Measurements from ENCODE around the gene CDH20.

GRCh38 chr18:61471541-61471940, 138.3 kb downstream of the CDH20 start:
- TF ChIP-seq, protein P1, sequence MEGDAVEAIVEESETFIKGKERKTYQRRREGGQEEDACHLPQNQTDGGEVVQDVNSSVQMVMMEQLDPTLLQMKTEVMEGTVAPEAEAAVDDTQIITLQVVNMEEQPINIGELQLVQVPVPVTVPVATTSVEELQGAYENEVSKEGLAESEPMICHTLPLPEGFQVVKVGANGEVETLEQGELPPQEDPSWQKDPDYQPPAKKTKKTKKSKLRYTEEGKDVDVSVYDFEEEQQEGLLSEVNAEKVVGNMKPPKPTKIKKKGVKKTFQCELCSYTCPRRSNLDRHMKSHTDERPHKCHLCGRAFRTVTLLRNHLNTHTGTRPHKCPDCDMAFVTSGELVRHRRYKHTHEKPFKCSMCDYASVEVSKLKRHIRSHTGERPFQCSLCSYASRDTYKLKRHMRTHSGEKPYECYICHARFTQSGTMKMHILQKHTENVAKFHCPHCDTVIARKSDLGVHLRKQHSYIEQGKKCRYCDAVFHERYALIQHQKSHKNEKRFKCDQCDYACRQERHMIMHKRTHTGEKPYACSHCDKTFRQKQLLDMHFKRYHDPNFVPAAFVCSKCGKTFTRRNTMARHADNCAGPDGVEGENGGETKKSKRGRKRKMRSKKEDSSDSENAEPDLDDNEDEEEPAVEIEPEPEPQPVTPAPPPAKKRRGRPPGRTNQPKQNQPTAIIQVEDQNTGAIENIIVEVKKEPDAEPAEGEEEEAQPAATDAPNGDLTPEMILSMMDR (IDR thresholded peaks at IDR 0.05; ENCODE audit: low read depth, low read length, poor library complexity, severe bottlenecking), result no peak
- no peak for TF ChIP-seq EZH2phosphoT487 (IDR thresholded peaks at IDR 0.05; ENCODE audit: borderline replicate concordance, low read length)

Measured in DOHH2 (cell line).